Suprapubic skin (tissue), 4 donors: ENCODE results near the gene TAP1. TPM values are rescaled to one million over a fixed set of nuclear protein-coding genes. Genes with fewer than 3 reads are reported as not detected.

Experiments used
- DNase-seq, 2 donors: peaks; one replicate each; pipeline ENCODE4 v3.0.0-alpha.2; 2019; ENCODE audit warnings: low spot score in 2 of 2
- H3K27ac ChIP-seq: fragments of 200-600 bp; sonication (generic); one replicate; pipeline ENCODE4 v1.5.1; 2019
- H3K27me3 ChIP-seq: fragments of 200-600 bp; sonication (generic); one replicate; pipeline ENCODE4 v1.5.1; 2019
- H3K36me3 ChIP-seq: fragments of 200-600 bp; sonication (generic); one replicate; pipeline ENCODE4 v1.5.1; 2019
- H3K4me1 ChIP-seq: fragments of 200-600 bp; sonication (generic); one replicate; pipeline ENCODE4 v1.5.1; 2019
- H3K4me3 ChIP-seq: fragments of 200-600 bp; sonication (generic); one replicate; pipeline ENCODE4 v1.5.1; 2019; ENCODE audit warnings: mild to moderate bottlenecking
- H3K9me3 ChIP-seq: fragments of 200-600 bp; sonication (generic); one replicate; pipeline ENCODE4 v1.5.1; 2019
- CTCF ChIP-seq, 2 donors: fragments of 200-600 bp in 1 of 2; fragments of 450-650 bp in 1 of 2; sonication (generic) in 1 of 2; IDR thresholded peaks; one replicate each; pipeline ENCODE4 v1.5.1; 2016 to 2019; ENCODE audit warnings: antibody characterized with exemption in 2 of 2, mild to moderate bottlenecking in 1 of 2, moderate library complexity in 1 of 2
- EP300 ChIP-seq: sonication (generic); formaldehyde crosslinking; IDR thresholded peaks from one replicate; pipeline ENCODE4 v1.6.1; 2017; ENCODE audit warnings: antibody characterized with exemption
- POLR2A ChIP-seq, 2 donors: fragments of 450-650 bp; IDR thresholded peaks; one replicate each; pipeline ENCODE4 v1.6.1; 2017; ENCODE audit warnings: antibody characterized with exemption in 2 of 2, mild to moderate bottlenecking in 2 of 2, moderate library complexity in 2 of 2
- POLR2AphosphoS5 ChIP-seq, 3 donors: sonication (generic); formaldehyde crosslinking; IDR thresholded peaks; one replicate each; pipeline ENCODE4 v1.6.1; 2017; ENCODE audit warnings: antibody characterized with exemption in 3 of 3
- WGBS: methylation state at CpG from one replicate; pipeline ENCODE4 v1.1.5; 2018; 5-methylcytosine and 5-hydroxymethylcytosine counted together
- total RNA-seq, 4 donors: library from RNA; depleted of rRNA; stranded (reverse); fragments of >200 nt; gene quantifications; one replicate each; pipeline ENCODE4 v1.1.0, GENCODE V29; 2016

The TAP1 gene
- total RNA-seq, 4 donors from 2014 or later, result 90.7 to 126 (median 101) TPM

- H3K27me3 ChIP-seq, result no peaks in the 10 kb centered on the region
- H3K9me3 ChIP-seq, result no peaks in the 10 kb centered on the region
- H3K27ac ChIP-seq, result no peak overlapping the region
- peaks cover 14% of the 10 kb centered on the region for H3K4me1 ChIP-seq
- no peak for DNase-seq
- peaks cover 22% of the 10 kb centered on the region for H3K36me3 ChIP-seq
- no peak for TF ChIP-seq POLR2A (IDR thresholded peaks at IDR 0.05)
- TF ChIP-seq EP300, result no peak
- no peak for TF ChIP-seq CTCF (IDR thresholded peaks at IDR 0.05)
- no peak for TF ChIP-seq POLR2AphosphoS5 (IDR thresholded peaks at IDR 0.05)
- H3K4me3 ChIP-seq, result no peak overlapping the region
- WGBS, result 80% methylated on average over 1 of the region's 1 CpG
Observed at GRCh38 chr6:32860674-32861073, 7.2 kb upstream of the TAP1 start.

DNA sequence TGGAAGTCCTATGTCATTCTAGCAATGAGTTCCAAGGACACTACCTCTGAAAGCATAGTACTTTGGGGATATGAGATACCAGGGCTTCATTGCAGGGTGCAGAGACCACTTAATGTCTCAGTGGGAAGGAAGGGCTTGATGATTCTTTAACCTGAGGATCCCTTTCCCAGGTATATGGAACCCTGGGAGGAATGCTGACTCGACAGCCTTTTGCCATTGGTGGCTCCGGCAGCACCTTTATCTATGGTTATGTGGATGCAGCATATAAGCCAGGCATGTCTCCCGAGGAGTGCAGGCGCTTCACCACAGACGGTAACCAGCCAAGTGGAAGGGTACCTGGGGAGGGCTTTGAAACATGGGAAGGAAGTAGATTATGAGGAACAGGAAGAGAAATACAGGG lies 4.7 kb upstream of the TAP1 start:
- no peak for DNase-seq
- TF ChIP-seq POLR2A (IDR thresholded peaks at IDR 0.05) (no peak), POLR2AphosphoS5 (IDR thresholded peaks at IDR 0.05) (no peak), CTCF (IDR thresholded peaks at IDR 0.05) (no peak), EP300 (no peak)
- peaks cover 26% of the 10 kb centered on the region for H3K4me1 ChIP-seq
- H3K36me3 ChIP-seq, result peaks cover 22% of the 10 kb centered on the region
- H3K9me3 ChIP-seq, result no peaks in the 10 kb centered on the region
- 92% methylated on average over 5 of the region's 5 CpGs for WGBS
- H3K4me3 ChIP-seq, result no peak overlapping the region
- no peak overlapping the region for H3K27ac ChIP-seq
- H3K27me3 ChIP-seq, result no peaks in the 10 kb centered on the region

DNA sequence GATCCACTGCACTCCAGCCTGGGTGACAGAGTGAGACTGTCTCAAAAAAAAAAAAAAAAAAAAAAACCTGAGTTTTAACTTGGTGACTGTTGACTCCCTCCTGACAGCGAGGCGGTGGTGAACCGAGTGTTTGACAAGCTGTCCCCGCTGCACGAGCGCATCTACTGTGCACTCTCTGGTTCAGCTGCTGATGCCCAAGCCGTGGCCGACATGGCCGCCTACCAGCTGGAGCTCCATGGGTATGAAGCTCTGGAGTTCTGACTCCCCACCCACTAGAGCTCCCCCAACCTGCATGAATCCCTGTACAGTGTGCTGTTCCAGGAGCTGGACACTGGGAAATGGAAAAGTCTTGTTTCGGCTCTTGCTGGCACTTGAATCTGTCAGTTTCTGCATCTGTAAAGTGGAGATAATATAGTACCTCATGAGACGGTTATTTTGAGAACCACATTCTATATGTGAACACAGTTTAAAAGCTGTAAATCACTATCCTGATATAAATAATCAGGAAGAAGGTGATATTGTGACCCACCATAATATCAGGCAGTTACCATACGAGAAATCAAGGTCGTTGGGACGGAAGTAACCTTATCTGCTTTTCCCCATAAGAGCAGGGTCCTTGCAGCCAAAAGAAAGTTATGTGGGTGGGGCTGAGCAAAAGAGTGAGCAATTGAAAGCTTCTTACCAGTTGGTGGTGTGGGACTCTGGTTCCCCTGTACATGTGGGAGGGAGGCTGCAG lies 3.8 kb upstream of the TAP1 start:
- 90% methylated on average over 14 of the region's 14 CpGs for WGBS
- no peak for DNase-seq
- Histone ChIP-seq H3K4me3 (no peak overlapping the region), H3K27me3 (no peaks in the 10 kb centered on the region), H3K36me3 (peaks cover 22% of the 10 kb centered on the region), H3K4me1 (peaks cover 31% of the 10 kb centered on the region), H3K27ac (no peak overlapping the region), H3K9me3 (no peaks in the 10 kb centered on the region)
- TF ChIP-seq POLR2AphosphoS5 (IDR thresholded peaks at IDR 0.05) (no peak), CTCF (IDR thresholded peaks at IDR 0.05) (no peak), EP300 (no peak), POLR2A (IDR thresholded peaks at IDR 0.05) (no peak)

- TF ChIP-seq CTCF (IDR thresholded peaks at IDR 0.05), result no peak
- TF ChIP-seq POLR2AphosphoS5 (IDR thresholded peaks at IDR 0.05), result no peak
- no peak for TF ChIP-seq EP300
- TF ChIP-seq POLR2A (IDR thresholded peaks at IDR 0.05), result no peak
- Histone ChIP-seq H3K9me3 (no peaks in the 10 kb centered on the region), H3K4me1 (peaks cover 38% of the 10 kb centered on the region), H3K36me3 (peaks cover 27% of the 10 kb centered on the region), H3K27ac (no peak overlapping the region), H3K4me3 (no peak overlapping the region), H3K27me3 (no peaks in the 10 kb centered on the region)
- WGBS, result 63% methylated on average over 8 of the region's 8 CpGs
- no peak for DNase-seq
Observed at GRCh38 chr6:32855467-32856174, 2.1 kb upstream of the TAP1 start.
